ENCODE data around the gene SPATA46. TPM values are rescaled to one million over a fixed set of nuclear protein-coding genes. Genes with fewer than 3 reads are reported as not detected.

Gene SPATA46
- polyA plus RNA-seq, 1 of the 3 experiments (the other 2 are of a cell fraction) = not detected

GRCh38 chr1:162417650-162418049 lies 41.0 kb upstream of the SPATA46 start:
- TF ChIP-seq RFX5 (IDR thresholded peaks at IDR 0.05; ENCODE audit: low read length) (no peak), GATA2 (CRISPR knock-in tag; IDR thresholded peaks at IDR 0.05) (no peak), CHD2 (IDR thresholded peaks at IDR 0.05; ENCODE audit: low read length, partially characterized antibody) (no peak), RCOR1 (IDR thresholded peaks at IDR 0.05; ENCODE audit: low read length) (no peak), IRF3 (IDR thresholded peaks at IDR 0.05; ENCODE audit: low read depth, low read length) (no peak), SIN3A (IDR thresholded peaks at IDR 0.05; ENCODE audit: borderline replicate concordance, low read depth, low read length) (no peak), SMC3 (IDR thresholded peaks at IDR 0.05; ENCODE audit: low read depth, low read length) (no peak), NFIC (IDR thresholded peaks at IDR 0.05; ENCODE audit: borderline replicate concordance) (no peak), CTCF (IDR thresholded peaks at IDR 0.05) (no peak), YY1 (IDR thresholded peaks at IDR 0.05; ENCODE audit: low read depth) (no peak), MXI1 (IDR thresholded peaks at IDR 0.05; ENCODE audit: low read depth, low read length) (no peak), NRF1 (IDR thresholded peaks at IDR 0.05; ENCODE audit: low read depth, low read length) (no peak), RAD21 (IDR thresholded peaks at IDR 0.05; ENCODE audit: low read length) (no peak), GABPA (IDR thresholded peaks at IDR 0.05; ENCODE audit: low read depth) (no peak), RXRA (IDR thresholded peaks at IDR 0.05; ENCODE audit: borderline replicate concordance, low read depth) (no peak)
- TF ChIP-seq, protein P1, sequence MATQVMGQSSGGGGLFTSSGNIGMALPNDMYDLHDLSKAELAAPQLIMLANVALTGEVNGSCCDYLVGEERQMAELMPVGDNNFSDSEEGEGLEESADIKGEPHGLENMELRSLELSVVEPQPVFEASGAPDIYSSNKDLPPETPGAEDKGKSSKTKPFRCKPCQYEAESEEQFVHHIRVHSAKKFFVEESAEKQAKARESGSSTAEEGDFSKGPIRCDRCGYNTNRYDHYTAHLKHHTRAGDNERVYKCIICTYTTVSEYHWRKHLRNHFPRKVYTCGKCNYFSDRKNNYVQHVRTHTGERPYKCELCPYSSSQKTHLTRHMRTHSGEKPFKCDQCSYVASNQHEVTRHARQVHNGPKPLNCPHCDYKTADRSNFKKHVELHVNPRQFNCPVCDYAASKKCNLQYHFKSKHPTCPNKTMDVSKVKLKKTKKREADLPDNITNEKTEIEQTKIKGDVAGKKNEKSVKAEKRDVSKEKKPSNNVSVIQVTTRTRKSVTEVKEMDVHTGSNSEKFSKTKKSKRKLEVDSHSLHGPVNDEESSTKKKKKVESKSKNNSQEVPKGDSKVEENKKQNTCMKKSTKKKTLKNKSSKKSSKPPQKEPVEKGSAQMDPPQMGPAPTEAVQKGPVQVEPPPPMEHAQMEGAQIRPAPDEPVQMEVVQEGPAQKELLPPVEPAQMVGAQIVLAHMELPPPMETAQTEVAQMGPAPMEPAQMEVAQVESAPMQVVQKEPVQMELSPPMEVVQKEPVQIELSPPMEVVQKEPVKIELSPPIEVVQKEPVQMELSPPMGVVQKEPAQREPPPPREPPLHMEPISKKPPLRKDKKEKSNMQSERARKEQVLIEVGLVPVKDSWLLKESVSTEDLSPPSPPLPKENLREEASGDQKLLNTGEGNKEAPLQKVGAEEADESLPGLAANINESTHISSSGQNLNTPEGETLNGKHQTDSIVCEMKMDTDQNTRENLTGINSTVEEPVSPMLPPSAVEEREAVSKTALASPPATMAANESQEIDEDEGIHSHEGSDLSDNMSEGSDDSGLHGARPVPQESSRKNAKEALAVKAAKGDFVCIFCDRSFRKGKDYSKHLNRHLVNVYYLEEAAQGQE (IDR thresholded peaks at IDR 0.05; ENCODE audit: low read depth, low read length) = no peak
- TF ChIP-seq, protein P2, sequence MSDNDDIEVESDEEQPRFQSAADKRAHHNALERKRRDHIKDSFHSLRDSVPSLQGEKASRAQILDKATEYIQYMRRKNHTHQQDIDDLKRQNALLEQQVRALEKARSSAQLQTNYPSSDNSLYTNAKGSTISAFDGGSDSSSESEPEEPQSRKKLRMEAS (IDR thresholded peaks at IDR 0.05; ENCODE audit: low read depth) = no peak
- TF ChIP-seq, protein P3, sequence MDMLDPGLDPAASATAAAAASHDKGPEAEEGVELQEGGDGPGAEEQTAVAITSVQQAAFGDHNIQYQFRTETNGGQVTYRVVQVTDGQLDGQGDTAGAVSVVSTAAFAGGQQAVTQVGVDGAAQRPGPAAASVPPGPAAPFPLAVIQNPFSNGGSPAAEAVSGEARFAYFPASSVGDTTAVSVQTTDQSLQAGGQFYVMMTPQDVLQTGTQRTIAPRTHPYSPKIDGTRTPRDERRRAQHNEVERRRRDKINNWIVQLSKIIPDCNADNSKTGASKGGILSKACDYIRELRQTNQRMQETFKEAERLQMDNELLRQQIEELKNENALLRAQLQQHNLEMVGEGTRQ (IDR thresholded peaks at IDR 0.05; ENCODE audit: borderline replicate concordance, low read depth, low read length) = no peak
- CTCF ChIA-PET = no interaction called here
- Histone ChIP-seq H3K79me2 (ENCODE audit: insufficient read depth) (no peaks in the 10 kb centered on the region), H3K4me3 (ENCODE audit: low read depth in 2 of 2, low read length in 1 of 2) (no peak overlapping the region), H3K27ac (ENCODE audit: low read depth in 2 of 2, low read length in 1 of 2) (no peak overlapping the region), H3K9ac (no peak overlapping the region), H3K27me3 (ENCODE audit: insufficient read depth) (no peaks in the 10 kb centered on the region), H2AFZ (ENCODE audit: low read depth) (no peak overlapping the region), H3F3A (replicated peaks; ENCODE audit: insufficient read depth) (no peaks in the 10 kb centered on the region), H3K9me2 (no peaks in the 10 kb centered on the region), H3K9me3 (no peaks in the 10 kb centered on the region), H3K36me3 (replicated peaks in 1 of 2; ENCODE audit: control insufficient read depth in 1 of 2, insufficient read depth in 2 of 2, low read length in 1 of 2) (no peaks in the 10 kb centered on the region), H4K20me1 (ENCODE audit: insufficient read depth) (no peaks in the 10 kb centered on the region), H3K4me2 (no peak overlapping the region), H3K4me1 (ENCODE audit: control insufficient read depth in 1 of 2, insufficient read depth in 2 of 2, low read depth in 1 of 2, low read length in 1 of 2) (no peaks in the 10 kb centered on the region; a peak in 1 of 4 replicates)
- WGBS (ENCODE audit: low lambda C conversion rate) = 67% methylated on average over 7 of the region's 7 CpGs
- POLR2A ChIA-PET = no interaction called here
- no peak for DNase-seq
